ENCODE results near the gene ITCH.
"Not testable (repeated sequence)": the region's sequence is repeated elsewhere in the genome, so short reads cannot be mapped to it uniquely, and the experiment has no call there.

Gene ITCH

GRCh38 chr20:34382877-34383455, 19.9 kb downstream of the ITCH start:
- DNase-seq, result not testable (repeated sequence)

DNA sequence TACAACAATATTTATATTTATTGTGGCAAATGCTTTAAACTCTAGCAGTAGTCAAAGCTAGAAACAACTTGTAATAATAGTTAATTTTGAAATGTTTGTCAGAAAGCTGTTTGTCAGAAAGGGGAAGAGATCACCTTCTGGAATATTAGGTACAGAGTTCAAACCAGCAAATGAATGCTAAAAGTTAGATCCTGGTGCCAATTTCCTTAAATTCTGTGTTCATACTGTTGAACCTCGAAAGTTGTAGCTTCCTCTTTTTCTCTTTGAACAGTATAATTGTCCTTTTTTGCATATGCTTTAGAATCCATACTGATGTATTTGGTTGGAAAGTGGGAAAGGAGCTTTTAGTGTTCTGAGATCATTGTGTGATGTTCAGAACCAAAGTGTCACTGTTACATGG, 22.4 kb downstream of the ITCH start:
- DNase-seq, result peak; percentile 80

- no peak for DNase-seq
Observed at GRCh38 chr20:34388000-34388399, 24.9 kb downstream of the ITCH start.

GRCh38 chr20:34388678-34389077, 25.6 kb downstream of the ITCH start:
- DNase-seq, result no peak

DNA sequence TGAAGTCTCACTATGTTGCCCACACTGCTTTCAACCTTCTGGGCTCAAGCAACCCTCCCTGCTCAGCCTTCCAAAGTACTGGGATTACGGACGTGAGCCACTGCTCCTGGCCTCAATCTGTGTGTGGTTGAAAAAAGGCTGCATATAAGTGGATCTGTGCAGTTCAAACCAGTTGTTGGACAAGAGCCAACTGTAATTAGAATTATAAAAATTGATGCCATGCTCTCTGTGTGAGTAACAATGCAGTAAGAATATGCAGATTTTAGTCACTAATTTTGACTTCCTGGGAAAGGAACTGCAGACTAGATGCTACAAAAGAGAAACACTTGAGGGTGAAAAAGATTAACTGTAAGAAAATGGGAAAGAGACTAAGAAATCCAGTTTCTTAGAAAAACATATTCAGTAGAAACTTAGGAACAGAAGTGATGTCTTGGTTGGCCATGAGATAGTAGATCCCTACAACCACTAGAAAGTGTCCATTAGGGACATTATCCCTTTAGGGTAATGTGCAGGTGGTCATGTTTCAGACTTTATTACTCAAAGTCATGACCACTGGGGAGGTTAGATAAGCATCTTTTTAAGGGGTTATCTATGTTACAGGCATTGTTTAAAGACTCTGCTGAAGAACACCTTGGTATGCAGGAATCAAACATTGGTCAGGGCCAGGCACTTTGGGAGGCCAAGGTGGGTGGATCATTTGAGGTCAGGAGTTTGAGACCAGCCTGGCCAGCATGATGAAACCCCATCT, 26.3 kb downstream of the ITCH start:
- no peak for DNase-seq

DNA sequence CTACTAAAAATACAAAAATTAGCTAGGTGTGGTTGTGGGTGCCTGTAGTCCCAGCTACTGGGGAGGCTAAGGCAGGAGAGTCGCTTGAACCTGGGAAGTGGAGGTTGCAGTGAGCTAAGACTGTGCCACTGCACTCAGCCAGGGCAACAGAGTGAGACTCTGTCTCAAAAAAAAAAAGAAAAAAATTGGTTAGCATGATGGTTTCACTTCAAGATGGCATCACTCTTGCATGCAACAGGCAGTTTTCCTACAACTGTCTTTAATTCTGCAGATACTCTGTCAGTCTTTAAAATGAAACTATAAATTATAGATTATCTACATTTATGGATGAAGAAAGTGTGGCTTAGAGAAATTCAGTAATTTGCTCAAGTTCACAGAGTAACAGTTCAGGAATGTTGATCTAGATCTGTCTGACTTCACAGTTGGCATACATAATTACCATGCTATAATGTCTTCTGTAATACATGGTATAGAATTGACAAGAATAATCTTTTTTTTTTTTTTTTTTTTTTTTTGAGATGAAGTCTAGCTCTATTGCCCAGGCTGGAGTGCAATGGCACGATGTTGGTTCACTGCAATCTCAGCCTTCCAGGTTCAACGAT, 27.0 kb downstream of the ITCH start:
- no peak for DNase-seq

DNA sequence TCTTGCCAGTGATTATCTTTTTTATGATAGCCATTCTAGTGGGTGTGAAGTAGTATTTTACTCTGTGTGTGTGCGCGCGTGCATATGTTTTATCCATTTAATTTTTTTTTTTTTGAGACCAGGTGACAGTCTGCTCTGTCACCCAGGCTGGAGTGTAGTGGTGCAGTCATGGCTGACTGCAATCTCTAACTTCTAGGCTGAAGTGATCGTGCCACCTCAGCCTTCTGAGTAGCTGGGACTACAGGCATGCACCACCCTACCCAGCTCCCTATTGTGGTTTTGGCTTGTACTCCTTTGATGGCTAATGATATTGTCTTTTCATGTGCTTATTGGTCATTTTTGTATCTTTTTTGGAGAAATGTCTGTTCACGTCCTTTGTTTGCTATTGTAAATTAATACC, 33.3 kb downstream of the ITCH start:
- DNase-seq, result no peak

DNA sequence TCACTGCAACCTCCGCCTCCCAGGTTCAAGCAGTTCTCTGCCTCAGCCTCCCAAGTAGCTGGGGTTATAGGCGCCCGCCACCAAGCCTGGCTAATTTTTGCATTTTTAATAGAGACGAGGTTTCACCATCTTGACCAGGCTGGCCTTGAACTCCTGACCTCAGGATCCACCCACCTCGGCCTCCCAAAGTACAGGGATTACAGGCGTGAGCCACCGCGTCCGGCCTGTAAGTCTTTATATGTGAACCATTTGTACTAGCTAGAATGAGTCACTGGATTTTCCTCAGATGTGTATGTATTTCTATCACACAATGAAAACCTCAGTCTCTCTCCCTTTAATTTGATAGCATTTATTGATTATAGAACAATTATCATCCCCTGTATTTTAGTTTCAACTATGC, 34.0 kb downstream of the ITCH start:
- no peak for DNase-seq

GRCh38 chr20:34400776-34401175, 37.7 kb downstream of the ITCH start:
- not testable (repeated sequence) for DNase-seq

GRCh38 chr20:34401741-34402455, 38.8 kb downstream of the ITCH start:
- no peak for DNase-seq

- no peak for DNase-seq
Observed at GRCh38 chr20:34402461-34402860, 39.4 kb downstream of the ITCH start.

- no peak for DNase-seq
Observed at GRCh38 chr20:34403063-34403827, 40.2 kb downstream of the ITCH start.

- peak; percentile 46 for DNase-seq
Observed at GRCh38 chr20:34403908-34404307, 40.8 kb downstream of the ITCH start.

- no peak for DNase-seq
Observed at GRCh38 chr20:34404803-34405202, 41.7 kb downstream of the ITCH start.

- DNase-seq, result peak; percentile 52
Observed at GRCh38 chr20:34405247-34405651, 42.2 kb downstream of the ITCH start.

GRCh38 chr20:34405942-34406341, 42.9 kb downstream of the ITCH start:
- DNase-seq, result not testable (repeated sequence)

- DNase-seq, result no peak
Observed at GRCh38 chr20:34407962-34408474, 44.9 kb downstream of the ITCH start.

GRCh38 chr20:34410336-34410735, 47.3 kb downstream of the ITCH start:
- no peak for DNase-seq

DNA sequence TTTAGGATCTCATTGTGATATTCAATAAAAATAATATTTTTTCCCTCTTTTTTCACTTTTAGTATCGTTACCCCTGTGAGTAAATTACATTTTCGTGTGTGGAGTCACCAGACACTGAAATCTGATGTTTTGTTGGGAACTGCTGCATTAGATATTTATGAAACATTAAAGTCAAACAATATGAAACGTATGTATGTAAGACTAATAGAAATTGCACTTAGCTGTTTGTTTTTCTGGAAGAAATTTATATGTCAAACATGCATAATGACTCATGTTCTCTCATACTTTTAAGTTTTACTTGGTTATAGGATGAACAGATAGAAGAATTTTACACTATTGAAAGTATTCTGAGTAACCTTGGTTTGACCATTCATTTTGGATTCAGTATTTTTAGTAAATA, 49.4 kb downstream of the ITCH start:
- DNase-seq, result no peak

GRCh38 chr20:34414525-34414924, 51.5 kb downstream of the ITCH start:
- DNase-seq, result not testable (repeated sequence)

GRCh38 chr20:34415079-34415478, 52.0 kb downstream of the ITCH start:
- DNase-seq, result peak; percentile 85

- no peak for DNase-seq
Observed at GRCh38 chr20:34420146-34420545, 57.1 kb downstream of the ITCH start.

DNA sequence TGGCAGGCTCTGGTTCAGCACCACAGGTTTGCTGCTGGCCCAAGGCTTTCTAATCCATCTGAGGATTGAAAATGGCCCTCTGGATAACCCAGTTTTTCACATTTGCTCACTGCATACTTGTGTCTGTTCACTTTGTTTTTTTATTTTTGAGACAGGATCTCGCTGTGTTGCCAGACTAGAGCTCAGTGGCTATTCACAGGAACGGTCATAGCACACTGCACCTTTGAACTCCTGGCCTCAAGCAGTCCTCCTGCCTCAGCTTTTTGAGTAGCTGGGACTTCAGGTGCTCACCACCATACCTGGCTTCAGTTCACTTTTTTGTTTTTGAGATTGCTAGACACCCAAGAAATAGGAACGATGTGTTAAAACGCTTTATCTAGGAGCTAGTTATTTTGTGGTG, 57.9 kb downstream of the ITCH start:
- DNase-seq, result no peak

Measured in MV-4-11 (cell line).